CD14-positive monocyte (primary cell): ENCODE data around the gene ATG16L2. TPM values are rescaled to one million over a fixed set of nuclear protein-coding genes. Genes with fewer than 3 reads are reported as not detected.

Source experiments
- DNase-seq, 3 donors: peaks; one replicate each; pipeline ENCODE4 v3.0.0-alpha.2; 2011 to 2022
- H2AFZ ChIP-seq: 2 replicates; pipeline ENCODE4 v1.6.0; 2012; ENCODE audit warnings: mild to moderate bottlenecking, low read depth, low read length, inconsistent platforms; ENCODE audit not compliant: insufficient read depth, poor library complexity, severe bottlenecking
- H3K27ac ChIP-seq, 2 donors: 1 replicate in 1 of 2; 2 replicates in 1 of 2; pipeline ENCODE4 v1.5.1; 2012 to 2013; ENCODE audit warnings: low read length in 2 of 2, control low read depth in 1 of 2, inconsistent platforms in 1 of 2, low read depth in 1 of 2, mild to moderate bottlenecking in 1 of 2
- H3K27me3 ChIP-seq, 2 donors: one replicate each; pipeline versions ENCODE4 v1.6.0 to v1.6.1; 2011 to 2013; ENCODE audit warnings: low read length in 2 of 2; ENCODE audit not compliant: control insufficient read depth in 2 of 2, insufficient read depth in 2 of 2
- H3K36me3 ChIP-seq, 2 donors: replicated peaks in 1 of 2; 1 replicate in 1 of 2; 2 replicates in 1 of 2; pipeline versions ENCODE4 v1.5.1 to v1.6.1; 2012 to 2013; ENCODE audit warnings: low read length in 2 of 2, control low read depth in 1 of 2, inconsistent platforms in 1 of 2, mild to moderate bottlenecking in 1 of 2; ENCODE audit not compliant: insufficient read depth in 2 of 2, control insufficient read depth in 1 of 2
- H3K4me1 ChIP-seq, 2 donors: 1 replicate in 1 of 2; 2 replicates in 1 of 2; pipeline versions ENCODE4 v1.5.1 to v1.6.1; 2012 to 2013; ENCODE audit warnings: low read length in 2 of 2, control low read depth in 1 of 2, inconsistent platforms in 1 of 2, mild to moderate bottlenecking in 1 of 2, moderate library complexity in 1 of 2; ENCODE audit not compliant: insufficient read depth in 2 of 2, control insufficient read depth in 1 of 2
- H3K4me2 ChIP-seq: replicated peaks from 2 replicates; pipeline ENCODE3; 2012; ENCODE audit warnings: low read length, moderate library complexity, mild to moderate bottlenecking; ENCODE audit not compliant: poor library complexity, severe bottlenecking; ENCODE audit errors: extremely low read depth
- H3K4me3 ChIP-seq, 3 experiments: fragments of 200-600 bp in 1 of 3; sonication (generic) in 1 of 3; replicated peaks in 1 of 3; 1 replicate in 2 of 3; 2 replicates in 1 of 3; pipeline ENCODE4 v1.5.1; 2011 to 2013; ENCODE audit warnings: low read length in 3 of 3, mild to moderate bottlenecking in 3 of 3, control low read depth in 2 of 3, low read depth in 2 of 3, inconsistent platforms in 1 of 3, moderate library complexity in 1 of 3
- H3K79me2 ChIP-seq: 2 replicates; pipeline ENCODE4 v1.6.0; 2012; ENCODE audit warnings: mild to moderate bottlenecking, control low read depth, inconsistent platforms, low read length, moderate library complexity; ENCODE audit not compliant: insufficient read depth
- H3K9ac ChIP-seq: 2 replicates; pipeline ENCODE4 v1.6.0; 2017; ENCODE audit warnings: low read length, mild to moderate bottlenecking; ENCODE audit not compliant: insufficient read depth, poor library complexity, severe bottlenecking
- H3K9me3 ChIP-seq, 2 donors: replicated peaks in 1 of 2; 1 replicate in 1 of 2; 2 replicates in 1 of 2; pipeline versions ENCODE4 v1.5.1 to v1.6.1; 2012 to 2013; ENCODE audit warnings: low read length in 2 of 2, control low read depth in 1 of 2; ENCODE audit not compliant: control insufficient read depth in 1 of 2, insufficient read depth in 1 of 2
- H4K20me1 ChIP-seq: 2 replicates; pipeline ENCODE4 v1.6.0; 2012; ENCODE audit warnings: mild to moderate bottlenecking, low read length, control low read depth, moderate library complexity; ENCODE audit not compliant: insufficient read depth
- H3K27ac Mint-ChIP-seq, 7 donors: one replicate each; pipeline ENCODE4 v1.8.0; 2020; ENCODE audit warnings: mild to moderate bottlenecking in 7 of 7, mixed read lengths in 7 of 7, moderate library complexity in 6 of 7, inconsistent platforms in 2 of 7
- H3K27me3 Mint-ChIP-seq, 3 donors: one replicate each; pipeline ENCODE4 v1.8.0; 2021 to 2022; ENCODE audit warnings: low read depth in 3 of 3, mild to moderate bottlenecking in 3 of 3, mixed read lengths in 3 of 3, moderate library complexity in 3 of 3, inconsistent platforms in 1 of 3
- H3K36me3 Mint-ChIP-seq, 2 donors: one replicate each; pipeline ENCODE4 v1.8.0; 2020; ENCODE audit warnings: mixed read lengths in 2 of 2, inconsistent platforms in 1 of 2, mild to moderate bottlenecking in 1 of 2
- H3K4me1 Mint-ChIP-seq: one replicate; pipeline ENCODE4 v1.8.0; 2020; ENCODE audit warnings: mild to moderate bottlenecking, mixed read lengths
- H3K4me3 Mint-ChIP-seq, 2 donors: one replicate each; pipeline ENCODE4 v1.8.0; 2020; ENCODE audit warnings: mild to moderate bottlenecking in 2 of 2, mixed read lengths in 2 of 2, moderate library complexity in 1 of 2
- H3K9me3 Mint-ChIP-seq, 7 donors: one replicate each; pipeline ENCODE4 v1.8.0; 2020 to 2022; ENCODE audit warnings: mixed read lengths in 7 of 7, mild to moderate bottlenecking in 6 of 7, moderate library complexity in 6 of 7, inconsistent platforms in 2 of 7
- CTCF ChIP-seq: fragments of 200-600 bp; IDR thresholded peaks from one replicate; pipeline ENCODE4 v1.8.0; 2022; ENCODE audit warnings: antibody characterized with exemption, mild to moderate bottlenecking
- WGBS: methylation state at CpG from one replicate; pipeline ENCODE4 v1.1.5; 2013; ENCODE audit warnings: missing lambda C conversion rate; ENCODE audit not compliant: insufficient coverage; 5-methylcytosine and 5-hydroxymethylcytosine counted together
- intact Hi-C, 2 donors: fragments of 100-400 bp; cut with micrococcal nuclease; formaldehyde crosslinking; loops; one replicate each; pipeline versions ENCODE4 v1.15.0 to v1.15.1; 2023
- polyA plus RNA-seq, 3 donors: library from polyadenylated mRNA; depleted of rRNA in 1 of 3; unstranded in 2 of 3; stranded (reverse) in 1 of 3; fragments of 300-500 nt in 2 of 3; fragments of >200 nt in 1 of 3; fragmentation: Illumina TruSeq in 2 of 3; gene quantifications; 1 replicate in 2 of 3; 2 replicates in 1 of 3; pipeline ENCODE4 v1.2.3, GENCODE V29; 2012 to 2021

Gene ATG16L2
- polyA plus RNA-seq, 3 donors = 36.9 to 975 (median 46.8) TPM

GRCh38 chr11:72781063-72781312 is 33.2 kb upstream of the ATG16L2 start:
- Mint-ChIP-seq H3K27me3 (peaks cover 29 to 37% (median 33%) of the 10 kb centered on the region in 3 donors), H3K9me3 (peaks cover 0 to 2% (median 0%) of the 10 kb centered on the region in 7 donors), H3K36me3 (peaks cover 6 to 23% of the 10 kb centered on the region in 2 donors), H3K4me3 (peak overlapping the region; percentile 75 to 82), H3K4me1 (peaks cover 42% of the 10 kb centered on the region), H3K27ac (peak overlapping the region in 1 of 7 donors; percentile 58)
- H3K79me2 ChIP-seq = no peaks in the 10 kb centered on the region
- DNase-seq = no peak
- peak overlapping the region; percentile 62 for H3K9ac ChIP-seq
- no peak overlapping the region for H3K27ac ChIP-seq
- peak overlapping the region; percentile 19 to 71 (median 28) for H3K4me3 ChIP-seq
- no peak for TF ChIP-seq CTCF
- H3K27me3 ChIP-seq = peaks cover 3 to 30% of the 10 kb centered on the region in 2 donors
- peak overlapping the region; percentile 60 for H2AFZ ChIP-seq
- intact Hi-C loops = no loop called here
- no peaks in the 10 kb centered on the region for H3K9me3 ChIP-seq
- peak overlapping the region; percentile 80 for H3K4me2 ChIP-seq
- WGBS = 23% methylated on average over 11 of the region's 17 CpGs
- H3K4me1 ChIP-seq = peaks cover 28 to 39% of the 10 kb centered on the region in 2 donors
- peaks cover 13% of the 10 kb centered on the region for H4K20me1 ChIP-seq
- no peaks in the 10 kb centered on the region for H3K36me3 ChIP-seq

GRCh38 chr11:72781313-72782080 is 32.7 kb upstream of the ATG16L2 start:
- Histone ChIP-seq H4K20me1 (peaks cover 13% of the 10 kb centered on the region), H3K9ac (peak overlapping the region; percentile 62), H3K27me3 (peaks cover 3 to 30% of the 10 kb centered on the region in 2 donors), H3K36me3 (no peaks in the 10 kb centered on the region), H3K4me3 (peak overlapping the region; percentile 19 to 71 (median 28)), H3K4me1 (peaks cover 29 to 38% of the 10 kb centered on the region in 2 donors), H3K79me2 (no peaks in the 10 kb centered on the region), H3K9me3 (no peaks in the 10 kb centered on the region), H3K27ac (no peak overlapping the region), H3K4me2 (peak overlapping the region; percentile 80), H2AFZ (peak overlapping the region; percentile 60)
- no peak for DNase-seq
- H3K4me1 Mint-ChIP-seq = peaks cover 39% of the 10 kb centered on the region
- H3K27me3 Mint-ChIP-seq = peaks cover 29 to 37% (median 33%) of the 10 kb centered on the region in 3 donors
- H3K9me3 Mint-ChIP-seq = peaks cover 0 to 2% (median 0%) of the 10 kb centered on the region in 7 donors
- 1% methylated on average over 73 of the region's 89 CpGs for WGBS
- intact Hi-C loops = no loop called here
- H3K36me3 Mint-ChIP-seq = peaks cover 6 to 20% of the 10 kb centered on the region in 2 donors
- peak overlapping the region; percentile 75 to 82 for H3K4me3 Mint-ChIP-seq
- no peak for TF ChIP-seq CTCF
- H3K27ac Mint-ChIP-seq = peak overlapping the region in 3 of 7 donors; percentile 26 to 80 (median 58)
